ENCODE measurements around the gene CRACDL.
A peak's percentile ranks its signal among the peaks of the same experiment; 100 is the strongest.

CRACDL gene

GRCh38 chr2:98800330-98801064, 135.5 kb downstream of the CRACDL start:
- DNase-seq = no peak

GRCh38 chr2:98799375-98800329, 136.4 kb downstream of the CRACDL start:
- DNase-seq = no peak

DNA sequence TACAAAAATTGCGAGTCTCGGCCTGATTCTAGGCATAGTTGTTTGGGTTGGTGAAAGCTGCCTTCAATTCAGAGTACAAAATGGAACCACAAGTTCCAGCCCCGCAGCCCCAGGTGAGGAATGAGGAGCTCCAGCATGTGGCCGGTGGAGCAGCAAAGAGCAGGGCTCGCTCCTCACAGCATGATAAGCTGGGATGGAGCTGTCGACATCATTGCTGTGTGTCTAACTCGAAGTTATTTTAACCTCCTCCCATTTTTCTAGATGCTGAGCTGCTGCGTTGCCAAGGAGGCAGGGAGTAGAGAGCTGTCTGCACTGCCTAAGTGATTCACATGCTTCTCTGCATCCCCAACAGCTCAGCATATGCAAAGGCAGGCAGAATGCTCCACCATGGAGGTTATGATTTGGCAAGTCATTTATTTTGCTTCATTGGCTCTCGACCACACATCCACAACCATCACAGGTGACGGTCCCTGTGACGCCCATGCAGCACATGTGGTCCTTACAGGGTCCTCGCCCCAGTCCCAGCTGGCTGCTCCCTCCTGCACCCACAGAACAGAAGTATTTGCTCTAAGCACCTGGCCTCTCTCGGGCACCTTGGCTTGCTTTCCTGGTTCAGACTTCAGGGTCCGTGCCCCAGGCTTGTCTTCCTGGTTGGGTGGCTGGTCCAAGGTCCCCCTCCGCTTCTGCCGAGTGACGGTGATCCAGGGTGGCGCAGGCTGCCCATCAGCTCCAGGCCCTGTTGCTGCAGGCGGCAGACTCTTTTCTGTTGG, 139.1 kb downstream of the CRACDL start:
- DNase-seq = no peak

DNA sequence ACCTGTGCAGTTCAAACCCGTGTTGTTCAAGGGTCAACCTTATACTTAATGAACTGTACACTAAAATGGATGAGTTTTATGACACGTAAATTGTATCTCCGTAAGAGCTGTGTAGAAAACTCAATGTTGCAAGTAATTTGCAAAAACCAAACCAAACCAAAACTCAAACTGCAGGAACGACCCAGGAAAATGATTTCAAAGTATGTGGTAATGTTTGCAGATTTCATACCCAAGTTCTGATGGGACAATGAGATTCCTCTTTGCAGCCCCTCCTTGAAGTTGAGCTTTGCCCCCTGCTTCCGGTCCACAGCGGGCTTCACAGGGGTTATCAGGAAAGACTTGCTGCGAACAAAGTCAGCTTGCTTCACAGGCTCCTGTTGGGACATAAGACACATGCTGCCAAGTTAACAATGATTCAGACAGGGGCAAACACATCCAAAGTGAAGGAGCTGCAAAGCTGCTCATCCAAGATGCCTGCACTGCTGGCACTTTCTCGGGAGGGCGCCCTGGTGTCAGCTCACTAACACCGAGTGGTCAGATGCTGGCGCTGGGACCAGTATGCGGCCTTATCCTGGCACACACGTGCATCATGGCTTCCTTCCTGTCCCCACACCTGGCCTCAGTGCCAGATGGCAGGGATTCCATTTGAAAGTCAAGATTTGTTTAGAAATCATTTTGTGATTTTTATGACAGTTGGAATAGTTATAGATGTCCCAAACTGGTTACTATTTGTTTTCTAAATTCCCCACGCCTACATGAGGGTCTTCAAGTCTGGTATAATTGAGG, 139.9 kb downstream of the CRACDL start:
- no peak for DNase-seq

- no peak for DNase-seq
These were observed 141.9 kb downstream of the CRACDL start for GRCh38 chr2:98793897-98794830.

- no peak for DNase-seq
These were observed 142.8 kb downstream of the CRACDL start for GRCh38 chr2:98793275-98793674.

DNA sequence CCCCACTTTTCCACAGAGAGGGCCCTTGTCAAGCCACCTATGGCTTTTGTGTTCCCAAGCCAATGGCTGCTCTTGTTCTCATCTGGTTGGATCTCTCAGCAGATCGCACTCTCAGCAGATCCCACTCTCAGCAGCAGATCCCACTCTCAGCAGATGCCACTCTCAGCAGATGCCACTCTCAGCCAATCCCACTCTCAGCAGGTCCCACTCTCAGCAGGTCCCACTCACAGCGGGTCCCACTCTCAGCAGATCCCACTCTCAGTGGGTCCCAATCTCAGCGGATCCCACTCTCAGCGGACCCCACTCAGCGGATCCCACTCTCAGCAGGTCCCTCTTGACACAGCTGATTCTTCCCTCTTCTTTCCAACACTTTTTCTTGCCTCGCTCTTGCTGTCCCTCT, 145.8 kb downstream of the CRACDL start:
- no peak for DNase-seq

DNA sequence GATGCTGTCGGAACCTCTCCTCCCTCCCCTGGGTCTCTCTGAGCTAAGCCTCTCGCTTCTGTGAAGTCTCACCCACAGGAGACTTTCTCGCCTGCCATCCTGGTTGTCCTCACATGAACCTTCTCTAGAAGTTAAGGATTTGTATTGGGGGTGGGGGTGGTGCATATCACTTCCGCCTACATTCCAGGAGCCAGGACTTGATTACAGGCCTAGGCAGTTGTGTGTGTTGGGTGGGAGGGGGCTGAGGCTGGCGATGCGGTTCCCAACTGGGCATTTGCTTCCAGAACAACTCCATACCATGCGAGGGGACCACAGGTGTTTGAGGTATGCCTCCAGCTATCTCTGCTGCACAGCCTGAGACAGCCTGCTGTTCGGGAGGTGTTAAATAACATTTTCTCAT, 148.3 kb downstream of the CRACDL start:
- DNase-seq = no peak

DNA sequence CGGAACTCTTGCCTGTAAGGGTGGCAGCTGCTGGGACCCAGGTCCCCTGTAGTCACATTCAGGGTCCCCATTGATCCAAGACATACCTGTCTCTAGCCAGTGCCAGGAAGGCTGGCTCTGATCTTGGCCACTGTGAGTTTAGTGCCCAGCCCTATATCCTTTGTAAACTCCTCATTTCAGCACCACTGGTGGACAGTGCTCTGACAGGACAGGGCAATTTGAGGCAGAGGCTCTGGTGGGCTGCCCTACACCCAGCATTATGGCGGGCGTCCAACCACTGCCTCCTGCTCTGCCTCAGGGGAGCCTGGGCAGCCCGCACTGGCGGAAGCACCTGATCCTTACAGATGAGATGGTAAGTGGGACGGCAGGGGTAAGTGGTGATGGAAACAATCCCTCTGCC, 149.8 kb downstream of the CRACDL start:
- DNase-seq = no peak

DNA sequence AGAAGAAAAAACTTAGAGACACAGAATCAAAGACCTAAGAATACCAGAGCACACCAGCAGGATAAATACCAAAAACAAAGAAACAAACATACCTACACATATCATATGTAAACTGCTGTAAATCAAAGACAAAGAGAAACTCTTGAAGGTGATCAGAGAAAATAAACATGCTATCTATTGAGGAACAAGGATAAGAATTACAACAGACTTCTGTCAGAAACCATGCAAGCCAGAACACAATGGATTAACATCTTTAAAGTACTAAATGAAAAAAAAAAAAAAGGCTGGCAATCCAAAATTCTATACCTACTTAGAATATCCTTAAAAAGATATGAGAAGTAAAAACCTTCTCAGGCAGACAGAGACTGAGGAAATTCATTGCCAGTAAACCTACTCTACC, 153.5 kb downstream of the CRACDL start:
- DNase-seq = no peak

GRCh38 chr2:98781822-98782221, 154.2 kb downstream of the CRACDL start:
- no peak for DNase-seq

GRCh38 chr2:98778741-98779483, 157.1 kb downstream of the CRACDL start:
- DNase-seq = no peak

GRCh38 chr2:98778151-98778550, 157.9 kb downstream of the CRACDL start:
- DNase-seq = no peak

GRCh38 chr2:98777710-98778109, 158.3 kb downstream of the CRACDL start:
- no peak for DNase-seq

DNA sequence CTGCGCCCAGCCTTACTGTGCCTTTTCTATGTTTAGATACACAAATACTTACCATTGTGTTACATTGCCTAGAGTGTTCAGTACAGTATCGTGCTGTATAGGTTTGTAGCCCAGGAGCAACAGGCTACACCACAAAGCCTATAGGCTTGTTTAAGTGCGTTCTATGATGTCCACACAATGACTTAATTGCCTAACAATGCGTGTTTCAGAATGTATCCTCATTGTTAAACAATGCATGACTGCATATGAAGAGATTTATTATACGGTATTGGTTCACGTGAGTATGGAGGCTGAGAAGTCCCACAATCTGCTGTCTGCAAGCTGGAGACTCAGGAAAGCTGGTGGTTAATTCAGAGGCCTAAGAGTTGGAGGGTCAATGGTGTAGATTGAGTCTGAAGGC, 158.9 kb downstream of the CRACDL start:
- DNase-seq = no peak

DNA sequence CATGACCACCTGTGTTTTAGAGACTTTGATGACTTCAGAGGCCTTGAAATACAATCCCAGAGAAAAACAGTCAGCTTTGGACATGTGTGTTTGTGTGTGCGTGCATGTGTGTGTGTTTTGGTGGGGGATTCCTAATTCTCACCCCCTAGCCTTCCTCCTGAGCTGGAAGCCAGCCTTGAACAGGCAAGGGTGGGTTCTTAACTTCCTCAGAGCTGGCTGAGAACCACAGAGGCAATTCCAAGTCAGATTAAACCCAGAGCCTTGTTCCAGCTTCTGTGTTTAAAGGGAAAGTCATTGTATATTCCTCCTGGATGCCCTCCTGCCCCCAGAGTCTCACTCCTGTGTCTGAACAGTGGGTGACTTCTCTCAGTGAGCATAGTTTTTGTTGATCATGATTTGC, 159.9 kb downstream of the CRACDL start:
- no peak for DNase-seq

DNA sequence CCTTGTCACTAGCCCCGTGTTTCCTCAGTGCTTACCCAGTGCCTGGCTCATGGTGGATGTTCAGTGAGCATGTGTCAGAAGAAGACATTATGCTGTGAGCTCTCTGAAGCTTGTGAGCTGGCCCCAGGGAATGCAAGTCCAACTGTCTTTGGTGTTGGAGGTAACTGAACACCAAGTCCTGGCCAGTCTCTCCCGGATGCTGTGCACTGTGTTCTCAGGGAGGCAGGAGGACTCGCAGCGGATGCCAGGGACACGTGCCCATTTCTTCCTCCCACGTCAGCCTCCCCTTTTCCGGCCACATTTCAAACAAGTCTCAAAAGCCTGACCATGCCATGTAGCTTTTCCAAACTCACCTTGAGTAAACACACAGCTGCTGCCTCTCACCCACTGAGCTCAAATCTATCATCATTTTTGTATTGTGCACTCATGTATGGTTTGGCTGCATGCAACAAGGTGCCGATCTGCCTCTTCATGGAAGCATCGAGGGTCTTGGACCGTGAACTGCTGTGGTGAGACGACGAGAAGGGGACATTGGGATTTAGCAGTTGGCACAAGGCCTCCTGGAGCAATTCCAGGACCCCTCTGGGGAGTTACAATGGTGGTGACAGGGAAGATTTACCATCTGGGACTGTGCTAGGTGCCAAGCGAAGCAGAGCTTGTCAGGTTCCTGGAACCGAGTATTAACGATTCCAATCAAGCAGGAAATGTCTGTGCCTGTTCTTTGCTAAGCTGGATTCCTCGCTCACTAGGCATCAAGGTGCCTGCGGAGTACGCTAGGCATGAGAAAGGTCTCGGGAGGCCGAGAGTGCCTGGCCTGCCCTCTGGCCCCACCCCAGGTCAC, 160.7 kb downstream of the CRACDL start:
- peak; percentile 40 for DNase-seq

- no peak for DNase-seq
These were observed 162.1 kb downstream of the CRACDL start for GRCh38 chr2:98773907-98774306.

GRCh38 chr2:98773169-98773568, 162.9 kb downstream of the CRACDL start:
- no peak for DNase-seq

DNA sequence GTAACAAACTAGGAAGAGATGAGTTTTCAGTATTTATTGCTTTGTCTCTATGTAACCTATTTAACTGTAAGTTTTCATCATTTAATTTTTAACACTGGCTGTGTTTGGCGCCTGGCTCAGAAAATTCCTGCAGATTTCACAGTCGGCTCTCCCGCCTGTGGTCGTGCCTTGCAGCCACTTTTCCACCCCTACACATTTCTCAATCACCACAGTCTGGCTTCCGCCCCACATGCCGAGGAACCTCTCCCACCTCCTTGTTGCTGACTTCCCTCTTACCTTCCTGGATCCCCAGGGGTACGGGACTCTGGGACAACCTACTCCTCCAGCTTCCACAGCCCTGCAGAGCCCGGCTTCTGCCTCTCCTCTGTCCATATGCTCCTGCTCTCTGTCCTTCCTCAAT, 163.5 kb downstream of the CRACDL start:
- DNase-seq = no peak
